ENCODE data around the gene NXN. TPM values are rescaled to one million over a fixed set of nuclear protein-coding genes. Genes with fewer than 3 reads are reported as not detected.
"Not testable (repeated sequence)": the region's sequence is repeated elsewhere in the genome, so short reads cannot be mapped to it uniquely, and the experiment has no call there.

Gene NXN
- polyA plus RNA-seq, 1 experiment: 118 TPM

- Histone ChIP-seq H3K27ac (ENCODE audit: low read depth, low read length) (no peak overlapping the region), H3K4me3 (ENCODE audit: low read depth, low read length) (no peak overlapping the region), H3K27me3 (ENCODE audit: control insufficient read depth, insufficient read depth, low read length) (no peaks in the 10 kb centered on the region), H3K9me3 (ENCODE audit: control insufficient read depth, insufficient read depth, low read length) (no peaks in the 10 kb centered on the region; the same call in 1 of the 2 replicates)
- CTCF ChIA-PET: interaction anchor here (0.7 to 1.4 kb wide), 2 partner anchors 211 to 267 kb away, joined by 6 to 7 read pairs; no protein-coding TSS in a partner anchor
- no peak for TF ChIP-seq CTCF (IDR thresholded peaks at IDR 0.05; ENCODE audit: low read depth, low read length)
- DNase-seq (ENCODE audit: low read depth, low spot score): no peak
- POLR2A ChIA-PET: no interaction called here
Observed at GRCh38 chr17:788551-788950, 191.0 kb downstream of the NXN start.

- DNase-seq (ENCODE audit: low read depth, low spot score): no peak
- no peaks in the 10 kb centered on the region; the same call in 1 of the 2 replicates for H3K9me3 ChIP-seq (ENCODE audit: control insufficient read depth, insufficient read depth, low read length)
- CTCF ChIA-PET: interaction anchor here (0.7 to 3.5 kb wide), 2 partner anchors 193 to 268 kb away, joined by 7 to 9 read pairs; no protein-coding TSS in a partner anchor
- H3K27ac ChIP-seq (ENCODE audit: low read depth, low read length): no peak overlapping the region
- TF ChIP-seq CTCF (IDR thresholded peaks at IDR 0.05; ENCODE audit: low read depth, low read length): no peak
- no peak overlapping the region for H3K4me3 ChIP-seq (ENCODE audit: low read depth, low read length)
- POLR2A ChIA-PET: interaction anchor here (0.6 kb wide), 2 partner anchors 178 to 201 kb away, joined by 4 to 7 read pairs; no protein-coding TSS in a partner anchor
- H3K27me3 ChIP-seq (ENCODE audit: control insufficient read depth, insufficient read depth, low read length): no peaks in the 10 kb centered on the region
Observed at GRCh38 chr17:787641-788221, 191.8 kb downstream of the NXN start.

- H3K4me3 ChIP-seq (ENCODE audit: low read depth, low read length); POLR2A ChIA-PET; DNase-seq (ENCODE audit: low read depth, low spot score); H3K9me3 ChIP-seq (ENCODE audit: control insufficient read depth, insufficient read depth, low read length); H3K27me3 ChIP-seq (ENCODE audit: control insufficient read depth, insufficient read depth, low read length); H3K27ac ChIP-seq (ENCODE audit: low read depth, low read length): not testable (repeated sequence)
- CTCF ChIA-PET: interaction anchor here (3.5 kb wide), 1 partner anchor 195 kb away, joined by 9 read pairs; no protein-coding TSS in a partner anchor
Observed at GRCh38 chr17:785901-786300, 193.7 kb downstream of the NXN start.

GRCh38 chr17:784143-784542 lies 195.4 kb downstream of the NXN start:
- CTCF ChIA-PET: interaction anchor here (3.5 kb wide), 1 partner anchor 197 kb away, joined by 9 read pairs; no protein-coding TSS in a partner anchor
- Histone ChIP-seq H3K4me3 (ENCODE audit: low read depth, low read length) (no peak overlapping the region), H3K9me3 (ENCODE audit: control insufficient read depth, insufficient read depth, low read length) (no peaks in the 10 kb centered on the region; the same call in 1 of the 2 replicates), H3K27me3 (ENCODE audit: control insufficient read depth, insufficient read depth, low read length) (no peaks in the 10 kb centered on the region), H3K27ac (ENCODE audit: low read depth, low read length) (no peak overlapping the region)
- no peak for TF ChIP-seq CTCF (IDR thresholded peaks at IDR 0.05; ENCODE audit: low read depth, low read length)
- DNase-seq (ENCODE audit: low read depth, low spot score): no peak
- POLR2A ChIA-PET: no interaction called here

GRCh38 chr17:781805-782731 lies 197.5 kb downstream of the NXN start, which contains the start of the genes GLOD4 and MRM3:
TSS of gene GLOD4 (minus strand) at chr17:782280. CDS start at chr17:782255, 25 bp downstream.
TSS of gene MRM3 (plus strand) at chr17:782353. CDS start at chr17:782379, 26 bp downstream.
- ChIA-PET CTCF (interaction anchor here (0.7 to 2.9 kb wide), 6 partner anchors 12 to 217 kb away, joined by 3 to 24 read pairs (median 4); partner anchors contain the start of gene TIMM22), POLR2A (interaction anchor here (0.8 to 1.8 kb wide), 4 partner anchors 29 to 199 kb away, joined by 3 to 4 read pairs (median 4); partner anchors contain the start of genes GEMIN4 and NXN)
- peak; percentile 57 for DNase-seq (ENCODE audit: low read depth, low spot score)
- Histone ChIP-seq H3K9me3 (ENCODE audit: control insufficient read depth, insufficient read depth, low read length) (no peaks in the 10 kb centered on the region; the same call in 1 of the 2 replicates), H3K27ac (ENCODE audit: low read depth, low read length) (peak within 1 kb of the TSS; percentile 69), H3K4me3 (ENCODE audit: low read depth, low read length) (peak within 1 kb of the TSS; percentile 94), H3K27me3 (ENCODE audit: control insufficient read depth, insufficient read depth, low read length) (no peaks in the 10 kb centered on the region)
- TF ChIP-seq CTCF (IDR thresholded peaks at IDR 0.05; ENCODE audit: low read depth, low read length): no peak; the same call in 1 of the 2 replicates
